Activated T-cell treated with anti-CD3 and anti-CD28 coated beads, Interleukin-2, amount 50 U/mL, for 24 hours (primary cell): ENCODE data around the gene GALK1.
A peak's percentile ranks its signal among the peaks of the same experiment; 100 is the strongest.

Source experiments
- DNase-seq: peaks from one replicate; pipeline ENCODE4 v3.0.0-alpha.2; 2020
- H3K27ac Mint-ChIP-seq: 2 replicates; pipeline ENCODE4 v1.8.0; 2020; ENCODE audit warnings: mild to moderate bottlenecking, mixed read lengths
- H3K27me3 Mint-ChIP-seq: 2 replicates; pipeline ENCODE4 v1.8.0; 2020; ENCODE audit warnings: mixed read lengths
- H3K36me3 Mint-ChIP-seq: 2 replicates; pipeline ENCODE4 v1.8.0; 2020; ENCODE audit warnings: low read depth, mixed read lengths
- H3K4me1 Mint-ChIP-seq: 2 replicates; pipeline ENCODE4 v1.8.0; 2020; ENCODE audit warnings: low read depth, mixed read lengths
- H3K4me3 Mint-ChIP-seq: 2 replicates; pipeline ENCODE4 v1.8.0; 2020; ENCODE audit warnings: mild to moderate bottlenecking, moderate library complexity, mixed read lengths
- H3K9me3 Mint-ChIP-seq: 2 replicates; pipeline ENCODE4 v1.8.0; 2020; ENCODE audit warnings: mixed read lengths

GALK1 gene

GRCh38 chr17:75777296-75777922 lies 12.4 kb upstream of the GALK1 start:
- Mint-ChIP-seq H3K4me3 (peak overlapping the region; percentile 97), H3K27ac (peak overlapping the region; percentile 79), H3K9me3 (no peaks in the 10 kb centered on the region), H3K4me1 (peaks cover 39% of the 10 kb centered on the region), H3K27me3 (no peaks in the 10 kb centered on the region), H3K36me3 (peaks cover 53% of the 10 kb centered on the region)
- DNase-seq = no peak

- Mint-ChIP-seq H3K4me1 (peaks cover 35% of the 10 kb centered on the region), H3K27ac (peak overlapping the region; percentile 79)
Observed at GRCh38 chr17:75776386-75777295, 11.6 kb upstream of the GALK1 start.

GRCh38 chr17:75774991-75775668 lies 10.1 kb upstream of the GALK1 start:
- Mint-ChIP-seq H3K27ac (peak overlapping the region; percentile 79), H3K4me1 (peaks cover 30% of the 10 kb centered on the region), H3K27me3 (no peaks in the 10 kb centered on the region), H3K36me3 (peaks cover 53% of the 10 kb centered on the region), H3K9me3 (no peaks in the 10 kb centered on the region), H3K4me3 (peak overlapping the region; percentile 97)
- peak; percentile 48 for DNase-seq

More at GRCh38 chr17:75776386-75777295, 11.6 kb upstream of the GALK1 start:
- Mint-ChIP-seq H3K9me3 (no peaks in the 10 kb centered on the region), H3K36me3 (peaks cover 53% of the 10 kb centered on the region), H3K4me3 (peak overlapping the region; percentile 97), H3K27me3 (no peaks in the 10 kb centered on the region)
- DNase-seq = no peak

GRCh38 chr17:75774471-75774990 lies 9.5 kb upstream of the GALK1 start:
- peaks cover 25% of the 10 kb centered on the region for H3K4me1 Mint-ChIP-seq
- DNase-seq = no peak
- peak overlapping the region; percentile 23 for H3K4me3 Mint-ChIP-seq
- H3K27me3 Mint-ChIP-seq = no peaks in the 10 kb centered on the region
- no peaks in the 10 kb centered on the region for H3K9me3 Mint-ChIP-seq
- peak overlapping the region; percentile 6 for H3K27ac Mint-ChIP-seq
- peaks cover 51% of the 10 kb centered on the region for H3K36me3 Mint-ChIP-seq

- Mint-ChIP-seq H3K9me3 (no peaks in the 10 kb centered on the region), H3K4me3 (no peak overlapping the region), H3K27ac (peak overlapping the region; percentile 42)
Observed at GRCh38 chr17:75773808-75774470, 8.9 kb upstream of the GALK1 start.

GRCh38 chr17:75773121-75773807 lies 8.3 kb upstream of the GALK1 start:
- Mint-ChIP-seq H3K27me3 (no peaks in the 10 kb centered on the region), H3K9me3 (no peaks in the 10 kb centered on the region), H3K4me1 (peaks cover 25% of the 10 kb centered on the region), H3K36me3 (peaks cover 42% of the 10 kb centered on the region), H3K4me3 (no peak overlapping the region), H3K27ac (peak overlapping the region; percentile 42)
- DNase-seq = peak; percentile 29

More at GRCh38 chr17:75773808-75774470, 8.9 kb upstream of the GALK1 start:
- no peaks in the 10 kb centered on the region for H3K27me3 Mint-ChIP-seq
- H3K36me3 Mint-ChIP-seq = peaks cover 49% of the 10 kb centered on the region
- peak; percentile 30 for DNase-seq
- H3K4me1 Mint-ChIP-seq = peaks cover 25% of the 10 kb centered on the region

- Mint-ChIP-seq H3K9me3 (no peaks in the 10 kb centered on the region), H3K4me3 (no peak overlapping the region), H3K27me3 (no peaks in the 10 kb centered on the region), H3K4me1 (peaks cover 11% of the 10 kb centered on the region), H3K27ac (peak overlapping the region; percentile 14), H3K36me3 (peaks cover 25% of the 10 kb centered on the region)
- peak; percentile 25 for DNase-seq
Observed at GRCh38 chr17:75771334-75772281, 6.6 kb upstream of the GALK1 start.

- no peak overlapping the region for H3K4me3 Mint-ChIP-seq
- H3K36me3 Mint-ChIP-seq = peaks cover 6% of the 10 kb centered on the region
- no peaks in the 10 kb centered on the region for H3K9me3 Mint-ChIP-seq
- peaks cover 3% of the 10 kb centered on the region for H3K4me1 Mint-ChIP-seq
- no peaks in the 10 kb centered on the region for H3K27me3 Mint-ChIP-seq
- peak; percentile 3 for DNase-seq
- H3K27ac Mint-ChIP-seq = no peak overlapping the region
Observed at GRCh38 chr17:75769536-75769935, 4.5 kb upstream of the GALK1 start.

- no peak for DNase-seq
- Mint-ChIP-seq H3K9me3 (no peaks in the 10 kb centered on the region), H3K4me3 (no peak overlapping the region), H3K36me3 (peaks cover 3% of the 10 kb centered on the region), H3K27me3 (no peaks in the 10 kb centered on the region), H3K4me1 (peaks cover 18% of the 10 kb centered on the region), H3K27ac (no peak overlapping the region)
Observed at GRCh38 chr17:75767881-75768280, 2.9 kb upstream of the GALK1 start.

GRCh38 chr17:75765981-75766380 lies 989 bp upstream of the GALK1 start:
- no peak for DNase-seq
- no peaks in the 10 kb centered on the region for H3K27me3 Mint-ChIP-seq
- no peak overlapping the region for H3K27ac Mint-ChIP-seq
- H3K4me3 Mint-ChIP-seq = no peak overlapping the region
- peaks cover 21% of the 10 kb centered on the region for H3K4me1 Mint-ChIP-seq
- H3K36me3 Mint-ChIP-seq = peaks cover 12% of the 10 kb centered on the region
- H3K9me3 Mint-ChIP-seq = no peaks in the 10 kb centered on the region

- Mint-ChIP-seq H3K4me3 (peak overlapping the region; percentile 82), H3K36me3 (peaks cover 16% of the 10 kb centered on the region), H3K27me3 (no peaks in the 10 kb centered on the region), H3K27ac (peak overlapping the region; percentile 77), H3K9me3 (no peaks in the 10 kb centered on the region), H3K4me1 (peaks cover 21% of the 10 kb centered on the region)
- DNase-seq = no peak
Observed at GRCh38 chr17:75764417-75764710, 628 bp downstream of the GALK1 start.

- Mint-ChIP-seq H3K9me3 (no peaks in the 10 kb centered on the region), H3K27me3 (no peaks in the 10 kb centered on the region), H3K4me1 (peaks cover 21% of the 10 kb centered on the region), H3K27ac (peak overlapping the region; percentile 55), H3K4me3 (peak overlapping the region; percentile 82), H3K36me3 (peaks cover 20% of the 10 kb centered on the region)
- no peak for DNase-seq
Observed at GRCh38 chr17:75763613-75764416, 1.2 kb downstream of the GALK1 start.
